ENCODE data around the gene ALS2CL.

DNA sequence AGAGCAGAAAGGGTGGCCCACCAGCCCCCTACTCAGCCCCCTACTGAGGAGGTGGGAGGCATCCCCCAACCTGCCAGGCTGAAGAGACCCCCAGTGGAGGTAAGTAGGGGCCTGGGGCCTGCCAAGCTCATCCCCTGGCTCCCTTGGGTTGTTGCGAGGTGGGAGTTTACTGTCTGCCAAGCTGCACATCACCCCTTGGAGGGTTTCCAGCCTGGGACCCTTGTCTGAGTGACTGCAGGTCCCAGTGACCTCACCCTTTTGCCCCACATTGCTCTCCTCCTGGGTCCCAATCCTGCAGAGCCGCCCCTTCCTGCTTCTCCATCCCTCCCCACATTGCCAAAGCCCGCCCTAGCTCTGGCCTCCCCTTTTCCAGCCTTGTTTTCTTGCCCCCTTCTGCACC lies 1.0 kb upstream of the ALS2CL start:
- TF ChIP-seq, protein P1, sequence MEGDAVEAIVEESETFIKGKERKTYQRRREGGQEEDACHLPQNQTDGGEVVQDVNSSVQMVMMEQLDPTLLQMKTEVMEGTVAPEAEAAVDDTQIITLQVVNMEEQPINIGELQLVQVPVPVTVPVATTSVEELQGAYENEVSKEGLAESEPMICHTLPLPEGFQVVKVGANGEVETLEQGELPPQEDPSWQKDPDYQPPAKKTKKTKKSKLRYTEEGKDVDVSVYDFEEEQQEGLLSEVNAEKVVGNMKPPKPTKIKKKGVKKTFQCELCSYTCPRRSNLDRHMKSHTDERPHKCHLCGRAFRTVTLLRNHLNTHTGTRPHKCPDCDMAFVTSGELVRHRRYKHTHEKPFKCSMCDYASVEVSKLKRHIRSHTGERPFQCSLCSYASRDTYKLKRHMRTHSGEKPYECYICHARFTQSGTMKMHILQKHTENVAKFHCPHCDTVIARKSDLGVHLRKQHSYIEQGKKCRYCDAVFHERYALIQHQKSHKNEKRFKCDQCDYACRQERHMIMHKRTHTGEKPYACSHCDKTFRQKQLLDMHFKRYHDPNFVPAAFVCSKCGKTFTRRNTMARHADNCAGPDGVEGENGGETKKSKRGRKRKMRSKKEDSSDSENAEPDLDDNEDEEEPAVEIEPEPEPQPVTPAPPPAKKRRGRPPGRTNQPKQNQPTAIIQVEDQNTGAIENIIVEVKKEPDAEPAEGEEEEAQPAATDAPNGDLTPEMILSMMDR (conservative IDR thresholded peaks at IDR 0.05): no peak
- no peak for TF ChIP-seq EZH2 (IDR thresholded peaks at IDR 0.05; ENCODE audit: low read depth)

Data from PC-9 (cell line).